ENCODE data around the gene ZNF385C. TPM values are rescaled to one million over a fixed set of nuclear protein-coding genes. Genes with fewer than 3 reads are reported as not detected.

ZNF385C gene
- total and polyA plus RNA-seq, 12 donors: 0.07 to 0.16 (median 0.11) TPM; not detected in 6

DNA sequence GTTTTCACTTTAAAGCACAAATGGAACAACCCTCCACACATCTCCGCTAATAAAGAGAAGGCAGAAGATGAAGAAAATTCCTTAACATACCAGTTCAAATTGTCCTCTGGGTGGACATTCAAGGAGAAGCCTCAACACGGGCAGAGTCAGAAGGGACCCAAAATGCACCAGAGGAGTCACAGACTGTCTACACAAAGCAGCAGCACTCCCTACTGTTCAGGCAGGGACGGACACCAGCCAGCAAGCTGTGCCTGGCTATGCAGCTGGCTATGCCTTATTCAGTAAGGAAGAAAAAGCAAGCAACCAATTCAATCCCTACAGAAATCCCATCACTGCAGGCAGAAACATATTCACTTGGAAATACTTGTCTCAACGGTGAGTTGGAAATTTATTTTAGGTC is 89.1 kb downstream of the ZNF385C start:
- Histone ChIP-seq H3K4me1 (replicated peaks in 1 of 2) (peaks cover 0 to 73% of the 10 kb centered on the region in 2 donors), H3K36me3 (replicated peaks in 1 of 2) (no peaks in the 10 kb centered on the region), H3K27me3 (no peaks in the 10 kb centered on the region), H3K27ac (no peak overlapping the region), H3K4me3 (no peak overlapping the region), H3K9me3 (replicated peaks in 1 of 3) (no peaks in the 10 kb centered on the region)
- DNase-seq: peak in 2 of 7 donors; percentile 19 to 22
- 69 to 76% (median 73%) methylated on average over 4 of the region's 4 CpGs for WGBS, 4 donors
- TF ChIP-seq, protein P1, sequence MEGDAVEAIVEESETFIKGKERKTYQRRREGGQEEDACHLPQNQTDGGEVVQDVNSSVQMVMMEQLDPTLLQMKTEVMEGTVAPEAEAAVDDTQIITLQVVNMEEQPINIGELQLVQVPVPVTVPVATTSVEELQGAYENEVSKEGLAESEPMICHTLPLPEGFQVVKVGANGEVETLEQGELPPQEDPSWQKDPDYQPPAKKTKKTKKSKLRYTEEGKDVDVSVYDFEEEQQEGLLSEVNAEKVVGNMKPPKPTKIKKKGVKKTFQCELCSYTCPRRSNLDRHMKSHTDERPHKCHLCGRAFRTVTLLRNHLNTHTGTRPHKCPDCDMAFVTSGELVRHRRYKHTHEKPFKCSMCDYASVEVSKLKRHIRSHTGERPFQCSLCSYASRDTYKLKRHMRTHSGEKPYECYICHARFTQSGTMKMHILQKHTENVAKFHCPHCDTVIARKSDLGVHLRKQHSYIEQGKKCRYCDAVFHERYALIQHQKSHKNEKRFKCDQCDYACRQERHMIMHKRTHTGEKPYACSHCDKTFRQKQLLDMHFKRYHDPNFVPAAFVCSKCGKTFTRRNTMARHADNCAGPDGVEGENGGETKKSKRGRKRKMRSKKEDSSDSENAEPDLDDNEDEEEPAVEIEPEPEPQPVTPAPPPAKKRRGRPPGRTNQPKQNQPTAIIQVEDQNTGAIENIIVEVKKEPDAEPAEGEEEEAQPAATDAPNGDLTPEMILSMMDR (IDR thresholded peaks at IDR 0.05): peak in 3 of 6 experiments; percentile 9 to 18 (median 15)
- no peak for TF ChIP-seq POLR2A (IDR thresholded peaks at IDR 0.05)
- intact Hi-C loops (cut with DNase I): no loop called here

GRCh38 chr17:42005166-42005565 is 93.1 kb downstream of the ZNF385C start:
- no peak for DNase-seq
- intact Hi-C loops (cut with DNase I): no loop called here
- H3K36me3 ChIP-seq (replicated peaks in 1 of 2): peaks cover 0 to 16% of the 10 kb centered on the region in 2 donors
- H3K4me1 ChIP-seq (replicated peaks in 1 of 2): peaks cover 0 to 53% of the 10 kb centered on the region in 2 donors
- no peak overlapping the region for H3K27ac ChIP-seq
- TF ChIP-seq POLR2A (IDR thresholded peaks at IDR 0.05): no peak
- TF ChIP-seq, protein P1 (IDR thresholded peaks at IDR 0.05): no peak
- H3K27me3 ChIP-seq: no peaks in the 10 kb centered on the region
- WGBS, 4 donors: 87 to 91% (median 89%) methylated on average over 1 of the region's 1 CpG
- no peak overlapping the region for H3K4me3 ChIP-seq
- no peaks in the 10 kb centered on the region for H3K9me3 ChIP-seq (replicated peaks in 1 of 3)

- H3K36me3 ChIP-seq (replicated peaks in 1 of 2): peaks cover 0 to 39% of the 10 kb centered on the region in 2 donors
- no peak for DNase-seq
- TF ChIP-seq, protein P1 (IDR thresholded peaks at IDR 0.05): no peak
- no peak for TF ChIP-seq POLR2A (IDR thresholded peaks at IDR 0.05)
- WGBS, 4 donors: 65 to 79% (median 73%) methylated on average over 3 of the region's 3 CpGs
- H3K27ac ChIP-seq: no peak overlapping the region
- no peaks in the 10 kb centered on the region for H3K9me3 ChIP-seq (replicated peaks in 1 of 3)
- intact Hi-C loops (cut with DNase I): no loop called here
- peaks cover 0 to 51% of the 10 kb centered on the region in 2 donors for H3K4me1 ChIP-seq (replicated peaks in 1 of 2)
- no peak overlapping the region for H3K4me3 ChIP-seq
- H3K27me3 ChIP-seq: no peaks in the 10 kb centered on the region
Observed at GRCh38 chr17:42002792-42003301, 95.4 kb downstream of the ZNF385C start.

GRCh38 chr17:42002175-42002791 is 96.0 kb downstream of the ZNF385C start:
- DNase-seq: no peak
- TF ChIP-seq POLR2A (IDR thresholded peaks at IDR 0.05): no peak
- TF ChIP-seq, protein P1 (IDR thresholded peaks at IDR 0.05): no peak
- Histone ChIP-seq H3K27ac (no peak overlapping the region), H3K9me3 (replicated peaks in 1 of 3) (no peaks in the 10 kb centered on the region), H3K27me3 (no peaks in the 10 kb centered on the region), H3K4me3 (no peak overlapping the region), H3K4me1 (replicated peaks in 1 of 2) (peaks cover 0 to 46% of the 10 kb centered on the region in 2 donors), H3K36me3 (replicated peaks in 1 of 2) (peaks cover 0 to 45% of the 10 kb centered on the region in 2 donors)
- intact Hi-C loops (cut with DNase I): no loop called here
- 83 to 89% (median 87%) methylated on average over 7 of the region's 7 CpGs for WGBS, 4 donors
